SK-N-SH (cell line): ENCODE measurements around the gene ABHD3.

Experiments
- CTCF ChIP-seq: fragments of 200-600 bp; sonication (generic); IDR thresholded peaks from 2 replicates; pipeline ENCODE4 v1.6.1; 2017; ENCODE audit warnings: antibody characterized with exemption, mild to moderate bottlenecking, moderate library complexity
- ELF1 ChIP-seq: IDR thresholded peaks from 2 replicates; pipeline ENCODE4 v1.4.0; 2012
- EP300 ChIP-seq, 2 experiments: IDR thresholded peaks; 2 replicates each; pipeline versions ENCODE4 v1.4.0 to v1.6.1; 2012; ENCODE audit warnings: borderline replicate concordance in 1 of 2, low read depth in 1 of 2, low read length in 1 of 2
- MXI1 ChIP-seq: IDR thresholded peaks from 2 replicates; pipeline ENCODE4 v1.6.1; 2012; ENCODE audit warnings: mild to moderate bottlenecking, low read depth, low read length, improper control_type of control experiment
- POLR2AphosphoS5 ChIP-seq: IDR thresholded peaks from 2 replicates; pipeline ENCODE4 v1.6.1; 2012; ENCODE audit warnings: low read depth, low read length
- REST ChIP-seq: IDR thresholded peaks from 2 replicates; pipeline ENCODE4 v1.6.1; 2012; ENCODE audit warnings: mild to moderate bottlenecking, low read depth, low read length, moderate library complexity
- TEAD4 ChIP-seq: IDR thresholded peaks from 2 replicates; pipeline ENCODE4 v1.4.0; 2012; ENCODE audit warnings: mild to moderate bottlenecking, borderline replicate concordance; ENCODE audit not compliant: insufficient read depth
- USF1 ChIP-seq: IDR thresholded peaks from 2 replicates; pipeline ENCODE4 v1.4.0; 2012; ENCODE audit warnings: low read depth, borderline replicate concordance
- USF2 ChIP-seq: fragments of 150-350 bp; IDR thresholded peaks from 2 replicates; pipeline ENCODE4 v1.6.1; 2017; ENCODE audit warnings: antibody characterized with exemption, low read length, low read depth, borderline replicate concordance

- TF ChIP-seq REST (no peak), EP300 (IDR thresholded peaks at IDR 0.05; ENCODE audit: borderline replicate concordance in 1 of 2, low read depth in 1 of 2, low read length in 1 of 2) (no peak), CTCF (no peak; the same call in 1 of the 2 replicates), USF1 (no peak), TEAD4 (no peak), MXI1 (no peak; the same call in 1 of the 2 replicates), USF2 (no peak), POLR2AphosphoS5 (no peak), ELF1 (no peak)
Observed at GRCh38 chr18:21741562-21742314, 37.2 kb upstream of the ABHD3 start.
